Gastroesophageal sphincter (tissue), 3 donors: ENCODE results near the gene NHERF2.

Experiments
- CTCF ChIP-seq, 4 experiments: fragments of 200-600 bp in 2 of 4; fragments of 450-650 bp in 2 of 4; sonication (generic) in 1 of 4; IDR thresholded peaks; one replicate each; pipeline ENCODE4 v1.5.1; 2017 to 2019; ENCODE audit warnings: antibody characterized with exemption in 4 of 4, mild to moderate bottlenecking in 2 of 4, moderate library complexity in 2 of 4
- POLR2A ChIP-seq, 2 donors: fragments of 450-650 bp; IDR thresholded peaks; one replicate each; pipeline ENCODE4 v1.6.1; 2017; ENCODE audit warnings: antibody characterized with exemption in 2 of 2, mild to moderate bottlenecking in 2 of 2, moderate library complexity in 1 of 2
- POLR2AphosphoS5 ChIP-seq: sonication (generic); formaldehyde crosslinking; IDR thresholded peaks from one replicate; pipeline ENCODE4 v1.6.1; 2017; ENCODE audit warnings: antibody characterized with exemption

DNA sequence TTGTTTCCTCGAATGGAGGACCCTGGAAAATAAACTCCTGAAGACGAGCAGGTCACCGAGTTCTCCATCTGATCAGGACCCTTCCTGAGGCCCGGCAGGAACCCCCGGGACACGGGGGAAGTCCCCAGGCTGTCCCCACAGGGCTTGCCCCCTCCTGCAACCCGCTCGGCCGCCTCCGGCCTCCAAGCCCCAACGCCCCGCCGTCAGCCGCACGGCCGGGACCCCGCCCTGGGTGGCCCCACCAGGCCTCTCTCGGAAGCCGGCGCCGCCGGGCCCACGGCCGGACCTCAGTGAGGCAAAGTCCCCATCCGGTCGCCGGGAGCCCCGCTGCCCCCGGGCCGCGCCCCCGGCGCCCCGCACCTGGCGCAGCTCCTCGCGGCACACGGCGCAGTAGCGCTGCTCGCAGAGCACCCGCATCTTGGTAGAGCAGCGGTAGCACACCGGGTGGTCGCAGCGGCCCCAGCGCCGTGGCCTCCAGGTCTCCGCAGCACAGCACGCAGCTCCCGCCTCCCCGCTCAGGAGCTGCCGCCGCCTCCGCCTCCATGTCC, 17.5 kb upstream of the NHERF2 start:
- TF ChIP-seq CTCF (IDR thresholded peaks at IDR 0.05) = peak in 1 of 4 experiments; percentile 16
- TF ChIP-seq POLR2A (IDR thresholded peaks at IDR 0.05) = no peak
- TF ChIP-seq POLR2AphosphoS5 = no peak
